GM21619 (cell line): Measurements from ENCODE around the gene C2CD4D.

ENCODE experiments used
- ATAC-seq: cut with Tn5 transposase; IDR thresholded peaks from one replicate; pipeline ENCODE4 v1.9.1; 2021; ENCODE audit not compliant: unreplicated experiment

The C2CD4D gene

DNA sequence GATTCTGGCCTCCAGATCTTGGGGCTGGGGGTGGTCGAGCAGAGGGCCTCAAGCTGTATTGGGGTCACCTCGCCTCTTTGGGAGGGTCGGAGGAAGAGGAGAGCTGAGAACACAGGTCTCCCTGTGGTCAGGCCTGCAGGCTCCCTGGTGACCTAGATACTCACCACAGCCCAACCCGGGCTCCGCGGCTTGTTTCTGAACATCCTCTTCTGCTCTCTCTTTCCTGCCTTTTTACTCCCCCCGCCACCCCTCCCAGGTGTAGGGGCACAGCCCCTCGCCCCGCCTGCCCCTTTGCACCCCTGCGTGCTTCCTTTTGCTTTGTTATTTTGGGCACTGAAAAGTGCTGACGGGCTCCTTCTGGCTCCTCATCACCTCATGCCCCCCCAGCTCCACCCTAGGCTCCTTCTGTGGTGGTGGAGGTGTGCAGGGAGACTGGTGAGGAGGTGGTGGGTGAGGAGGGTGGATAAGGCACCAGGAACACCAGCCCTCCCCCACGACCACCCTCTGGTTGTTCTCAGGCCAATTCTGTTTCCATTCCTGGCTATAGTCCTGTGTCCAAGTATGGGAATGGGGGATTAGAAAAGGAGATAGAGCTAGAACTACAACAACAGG, 23.8 kb downstream of the C2CD4D start:
- ATAC-seq, result no peak

DNA sequence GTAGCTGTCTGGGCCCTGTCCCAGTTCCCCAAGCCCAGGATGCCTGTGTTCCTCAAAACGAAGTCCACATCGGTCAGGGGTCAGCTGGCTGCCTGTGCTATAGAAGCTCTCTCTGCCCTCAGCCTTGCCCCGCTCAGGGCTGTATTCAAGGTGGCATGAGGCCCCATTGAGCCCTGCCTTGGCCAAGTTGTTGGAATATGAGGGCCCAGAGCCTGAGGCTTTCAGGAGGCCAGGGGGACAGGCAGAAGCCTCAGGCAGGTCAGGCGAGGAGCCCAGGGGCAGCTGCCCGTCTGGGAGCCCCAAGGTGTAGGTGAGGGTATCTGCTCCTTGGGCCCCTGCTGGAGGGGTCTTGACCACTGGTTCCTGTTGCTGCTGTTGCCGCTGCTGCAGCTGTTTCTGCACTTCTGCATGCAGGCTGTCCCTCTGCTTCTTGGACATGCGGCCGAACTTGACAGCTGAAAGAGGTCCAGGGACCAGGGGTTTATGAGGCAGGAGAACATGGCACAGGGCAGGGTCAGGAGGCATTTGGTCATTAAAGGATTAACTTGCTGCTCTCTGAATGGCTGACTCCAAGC, 24.6 kb downstream of the C2CD4D start:
- ATAC-seq, result no peak

DNA sequence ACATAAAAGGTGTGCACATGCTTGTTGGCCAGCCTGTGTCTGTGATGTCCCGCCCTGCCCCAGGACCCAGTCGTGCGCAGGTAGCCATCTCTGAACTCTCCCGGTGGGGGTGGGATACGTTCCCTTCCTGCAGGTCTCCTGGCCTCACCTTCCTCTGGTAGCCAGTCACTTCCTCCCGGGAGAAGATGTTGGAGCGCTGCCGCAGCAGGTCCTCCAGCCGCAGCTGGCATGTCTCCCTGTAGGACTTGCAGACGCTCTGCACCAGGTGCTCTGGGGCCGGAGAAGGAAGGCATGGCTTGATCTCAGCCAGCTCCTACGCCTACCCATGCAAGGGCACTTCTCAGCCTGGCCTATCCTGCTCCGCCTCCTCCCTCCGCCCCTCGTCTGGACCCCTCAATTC, 25.2 kb downstream of the C2CD4D start:
- no peak for ATAC-seq

DNA sequence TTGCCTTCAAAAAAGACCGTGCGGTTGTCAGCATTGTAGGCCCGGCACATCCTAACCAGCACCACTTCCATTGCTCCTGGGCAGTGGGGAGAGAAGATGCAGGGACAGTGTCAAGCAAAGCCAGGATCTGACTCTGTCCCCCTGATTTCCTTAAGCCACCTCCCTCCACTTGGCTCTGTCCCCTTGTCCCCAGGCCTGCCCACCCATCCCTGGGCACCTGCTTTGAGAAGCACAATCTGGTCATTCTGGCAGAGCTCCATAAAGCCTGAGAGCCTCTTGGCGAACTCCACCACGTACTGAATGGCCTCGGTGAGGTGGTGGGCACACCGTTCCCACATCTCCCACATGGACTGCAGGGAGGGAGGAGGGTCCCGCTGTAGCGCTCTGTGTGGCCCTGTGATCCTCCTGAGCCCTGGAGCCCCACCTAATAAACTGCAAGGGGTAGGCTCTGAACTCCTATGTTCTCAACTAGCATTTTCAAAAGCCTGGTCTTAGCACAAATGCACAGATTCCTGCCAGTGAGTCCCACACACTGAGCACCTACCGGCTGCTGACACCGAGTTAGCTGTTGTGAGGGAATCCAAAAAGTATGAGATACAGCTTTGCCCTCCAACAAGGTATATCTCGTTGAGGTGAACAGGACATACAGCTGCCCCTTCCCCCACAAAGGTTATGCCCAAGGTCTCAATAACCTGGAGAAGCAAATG, 26.2 kb downstream of the C2CD4D start:
- ATAC-seq, result no peak

DNA sequence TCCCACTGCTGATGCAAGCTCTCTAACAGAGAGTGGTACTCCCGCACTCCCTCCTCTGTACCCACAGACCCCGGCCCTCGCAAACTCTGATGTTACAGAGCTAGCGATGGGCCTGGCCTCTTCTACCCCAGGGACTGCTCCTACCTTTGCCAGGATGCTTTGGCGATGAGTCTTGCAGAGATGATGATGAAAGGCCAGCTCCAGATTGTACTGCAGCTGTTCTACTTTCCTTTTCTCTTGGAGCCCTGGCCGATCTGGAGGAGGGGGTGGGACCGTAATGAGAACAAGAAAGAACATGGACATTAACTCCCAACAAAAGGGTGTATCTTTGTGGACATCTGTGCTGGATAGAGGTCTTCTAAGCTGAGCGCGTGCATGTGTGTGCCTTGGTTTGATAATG, 28.4 kb downstream of the C2CD4D start:
- ATAC-seq, result no peak

DNA sequence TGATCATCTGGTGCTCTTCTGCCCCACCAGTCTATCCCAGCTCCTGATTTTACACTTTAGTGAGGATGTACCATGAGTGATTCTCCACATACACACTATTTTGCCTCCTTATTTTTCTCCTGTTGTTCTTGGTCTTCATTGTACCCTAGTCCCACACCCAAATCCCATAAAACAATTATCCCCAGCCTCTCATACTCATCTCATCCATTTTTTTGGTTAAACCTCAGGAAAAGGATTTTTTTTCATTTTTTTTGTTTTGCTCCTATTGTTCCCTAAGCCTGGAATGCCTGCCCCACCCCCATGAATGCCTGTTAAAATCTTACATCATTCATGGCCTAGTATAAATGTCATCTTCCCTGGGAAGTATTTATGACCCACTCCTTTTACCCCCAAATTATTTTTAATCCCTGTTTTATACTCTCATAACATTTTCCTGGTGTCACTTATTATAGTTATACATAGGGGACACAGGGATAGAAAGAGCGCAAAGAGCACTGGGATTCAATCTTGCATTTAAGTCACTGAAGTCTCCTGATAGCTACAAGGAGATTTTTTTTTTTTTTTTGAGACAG, 29.5 kb downstream of the C2CD4D start:
- ATAC-seq, result no peak

DNA sequence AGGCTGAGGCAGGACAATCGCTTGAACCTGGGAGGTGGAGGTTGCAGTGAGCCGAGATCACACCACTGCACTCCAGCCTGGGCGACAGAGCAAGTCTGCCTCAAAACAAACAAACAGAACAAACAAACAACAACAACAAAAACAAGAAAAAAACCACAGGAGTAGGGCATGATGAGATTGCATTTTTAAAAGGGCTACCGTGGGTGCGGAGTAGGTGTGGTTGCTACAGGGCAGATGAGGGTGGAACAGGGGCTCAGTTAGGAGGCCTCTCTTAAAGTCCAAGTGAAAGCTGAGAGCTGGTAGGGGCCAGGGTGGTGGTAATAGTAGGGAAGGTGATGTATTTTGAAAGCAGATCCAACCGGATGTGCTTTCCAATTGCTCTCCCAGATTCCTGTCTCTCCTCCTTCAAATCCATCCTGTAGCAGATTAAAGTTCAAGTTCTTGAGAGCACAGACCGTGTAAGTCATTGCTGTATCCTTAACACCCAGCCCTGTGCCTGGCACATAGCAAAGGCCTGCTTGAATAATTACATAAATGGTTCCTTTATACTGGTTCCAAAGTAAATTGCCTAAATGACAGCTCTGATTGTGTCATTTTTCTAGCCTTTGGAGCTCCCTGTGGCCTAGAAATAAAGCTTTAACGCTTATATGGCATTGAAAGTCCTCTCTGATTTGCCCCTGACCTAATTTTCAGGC, 30.2 kb downstream of the C2CD4D start:
- ATAC-seq, result no peak

DNA sequence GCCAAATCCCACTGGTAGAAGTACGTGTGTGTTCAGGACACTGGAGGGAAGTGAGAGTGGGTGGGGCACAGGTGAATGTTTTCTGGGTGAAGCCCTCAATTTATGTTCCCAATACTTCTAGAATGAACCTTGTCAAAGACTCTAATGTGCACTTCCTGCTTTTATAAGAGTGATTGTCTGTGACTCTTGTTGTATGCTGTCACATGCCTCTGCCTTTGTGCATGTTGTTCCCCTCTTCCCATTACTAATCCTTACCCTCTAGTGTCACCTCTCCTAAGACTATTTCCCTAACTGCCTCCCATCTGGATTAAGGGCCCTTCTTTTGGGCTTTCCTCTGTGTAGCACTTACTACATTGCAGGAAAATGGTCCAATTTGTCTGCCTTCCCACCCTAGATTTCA, 31.9 kb downstream of the C2CD4D start:
- ATAC-seq, result no peak

DNA sequence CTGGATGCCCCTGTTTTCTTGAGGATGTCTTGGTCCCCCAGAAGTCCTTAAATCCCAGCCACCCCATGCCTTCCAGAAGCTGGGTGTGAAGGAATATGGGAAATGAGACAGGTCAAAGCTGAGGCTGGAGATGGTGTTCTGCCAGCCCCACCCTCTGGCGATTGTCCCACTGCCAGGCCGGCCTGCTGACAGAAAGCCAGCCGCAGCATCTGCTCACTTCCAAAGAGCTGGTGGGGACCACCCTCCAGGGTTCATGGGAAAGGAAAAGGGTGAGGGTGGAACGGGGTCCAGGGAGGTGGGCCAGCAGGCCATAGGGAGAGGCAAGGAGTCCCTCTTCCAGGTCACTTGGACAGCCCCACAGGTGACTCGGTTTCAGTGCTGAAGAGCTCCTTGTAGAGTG, 32.5 kb downstream of the C2CD4D start:
- ATAC-seq, result no peak

DNA sequence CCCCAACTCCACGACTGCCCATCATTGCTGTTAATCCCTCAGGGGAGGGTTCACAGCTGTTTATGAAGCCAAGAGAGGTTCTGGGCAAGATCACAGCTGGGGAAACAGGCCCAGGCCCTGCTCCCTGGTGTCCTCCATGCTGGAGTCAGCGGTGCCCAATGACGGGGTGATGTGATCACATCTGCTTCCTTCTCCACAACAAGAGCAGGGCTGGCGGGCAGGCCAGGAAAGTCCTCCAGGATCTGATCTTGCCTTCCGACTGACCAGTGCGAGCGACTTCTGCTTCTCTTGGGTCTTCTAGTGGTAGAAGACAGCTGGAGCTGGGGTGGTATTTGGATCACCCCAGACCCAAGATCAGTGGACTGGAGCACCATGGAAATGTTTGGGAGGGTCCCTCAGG, 33.5 kb downstream of the C2CD4D start:
- ATAC-seq, result no peak

DNA sequence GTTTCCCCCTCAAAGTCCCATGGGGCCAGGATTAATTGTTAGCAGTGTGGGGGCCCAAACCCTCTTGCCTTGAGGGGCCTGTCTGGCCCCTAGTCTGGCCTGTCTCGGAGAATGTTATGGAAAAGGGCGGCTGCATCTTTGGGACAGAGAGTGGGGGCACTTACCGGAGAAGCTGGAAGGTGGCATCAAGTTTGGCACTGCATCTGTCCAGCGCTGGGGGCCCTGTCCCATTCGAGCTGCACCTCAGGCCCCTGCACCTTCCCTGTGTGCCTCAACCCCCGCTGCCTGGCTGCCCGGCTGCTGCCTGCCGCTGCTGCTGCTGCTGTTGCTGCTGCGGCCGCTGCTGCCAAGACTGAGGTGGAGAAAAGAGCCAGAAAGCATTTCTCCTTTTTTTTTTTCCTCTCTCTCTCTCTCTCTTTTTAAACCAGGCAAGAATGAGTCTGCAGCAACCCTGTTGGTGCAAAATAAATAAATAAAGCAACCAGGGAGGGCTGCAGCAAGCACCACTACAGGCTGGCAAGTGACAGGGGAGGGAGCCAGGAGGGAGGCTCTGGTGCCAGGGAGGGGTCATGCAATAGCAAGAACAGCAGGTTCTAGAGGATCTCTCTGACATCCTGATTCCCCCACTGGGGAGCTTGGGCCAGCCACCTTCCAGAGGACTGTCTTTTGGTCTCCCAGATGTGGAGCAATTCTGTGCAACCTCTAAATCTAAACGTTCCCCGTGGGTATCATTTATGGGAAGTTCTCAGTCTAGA, 34.4 kb downstream of the C2CD4D start, which contains the start of gene LINGO4:
LINGO4 (minus strand) TSS at position 354 of the 755 bp plus-strand sequence. CDS start 2,715 bp downstream, outside the sequence.
- no peak for ATAC-seq

DNA sequence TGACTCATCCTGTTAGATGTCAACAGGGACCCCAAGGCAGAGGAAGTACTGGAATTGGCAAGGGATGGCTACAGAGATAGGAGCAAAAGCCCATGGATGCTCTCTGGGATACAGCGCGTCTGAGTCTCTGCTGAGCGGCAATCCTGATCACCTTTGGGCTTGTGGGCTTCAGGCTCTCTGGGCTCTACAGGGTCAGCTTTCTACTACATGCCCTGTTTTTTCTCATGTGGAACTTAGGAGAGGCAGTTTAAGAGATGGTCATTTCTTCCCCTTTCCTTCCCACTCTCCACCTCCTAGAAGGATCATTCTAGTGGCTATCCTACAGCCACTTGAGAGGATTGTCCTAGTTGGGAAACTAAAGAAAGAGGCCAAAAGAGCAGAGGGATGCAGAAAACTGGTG, 35.7 kb downstream of the C2CD4D start:
- no peak for ATAC-seq

DNA sequence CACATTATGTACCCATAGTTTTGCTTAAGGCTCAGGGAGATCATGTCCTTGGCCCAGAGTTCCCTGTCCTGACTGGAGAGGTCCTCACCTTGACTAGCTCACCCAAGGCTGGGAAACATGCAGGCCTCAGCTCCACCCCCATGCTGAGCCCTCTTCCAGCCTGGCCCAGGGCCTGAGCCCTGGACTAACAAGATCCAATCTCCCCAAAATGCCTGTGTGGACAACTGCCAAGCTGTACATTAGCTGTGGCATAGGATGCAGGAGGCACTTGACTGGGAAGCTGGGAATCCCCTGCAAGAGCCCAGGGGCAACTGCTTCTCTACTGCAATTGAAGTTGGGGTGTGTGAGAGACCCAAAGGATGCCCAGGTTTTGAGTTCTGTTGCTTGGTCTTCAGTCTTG, 36.5 kb downstream of the C2CD4D start:
- ATAC-seq, result no peak

DNA sequence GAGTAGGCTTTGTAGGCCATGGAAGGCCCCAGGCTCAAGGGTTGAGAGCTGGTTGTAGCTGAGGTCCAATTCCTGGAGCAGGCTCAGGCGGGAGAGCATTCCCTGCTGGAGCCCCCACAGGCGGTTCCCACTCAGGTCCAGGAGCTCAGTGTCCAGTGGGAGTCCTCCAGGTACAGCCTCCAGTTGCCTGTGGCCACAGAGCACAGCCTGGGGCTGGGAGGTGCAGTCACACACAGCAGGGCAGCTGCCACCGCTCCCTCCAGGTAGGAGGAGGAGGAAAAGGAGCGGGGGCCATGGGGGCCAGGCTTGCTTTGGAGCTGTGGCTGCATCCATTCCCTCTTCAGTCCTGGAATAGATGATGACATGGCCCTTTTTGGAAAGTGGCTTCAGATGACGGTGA, 37.2 kb downstream of the C2CD4D start:
- no peak for ATAC-seq

DNA sequence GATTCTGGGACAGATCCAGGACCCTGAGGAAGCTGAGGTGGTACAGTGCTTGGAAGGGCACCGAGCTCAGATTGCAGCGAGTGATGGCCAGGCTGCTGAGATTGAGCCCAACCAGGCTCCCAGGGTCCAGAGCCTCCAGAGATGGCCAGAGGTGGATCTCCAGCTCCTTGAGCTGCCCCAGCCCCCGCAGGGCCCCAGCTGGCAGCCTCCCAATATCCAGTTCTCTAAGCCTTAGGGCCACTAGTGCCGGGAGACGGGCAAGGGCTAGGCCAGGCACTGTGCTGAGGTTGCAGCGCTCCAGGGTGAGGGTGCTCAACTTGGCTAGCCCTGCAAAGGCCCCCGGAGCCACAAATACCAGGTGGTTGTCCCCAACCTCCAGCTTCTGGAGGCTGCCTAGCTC, 37.8 kb downstream of the C2CD4D start:
- ATAC-seq, result no peak

DNA sequence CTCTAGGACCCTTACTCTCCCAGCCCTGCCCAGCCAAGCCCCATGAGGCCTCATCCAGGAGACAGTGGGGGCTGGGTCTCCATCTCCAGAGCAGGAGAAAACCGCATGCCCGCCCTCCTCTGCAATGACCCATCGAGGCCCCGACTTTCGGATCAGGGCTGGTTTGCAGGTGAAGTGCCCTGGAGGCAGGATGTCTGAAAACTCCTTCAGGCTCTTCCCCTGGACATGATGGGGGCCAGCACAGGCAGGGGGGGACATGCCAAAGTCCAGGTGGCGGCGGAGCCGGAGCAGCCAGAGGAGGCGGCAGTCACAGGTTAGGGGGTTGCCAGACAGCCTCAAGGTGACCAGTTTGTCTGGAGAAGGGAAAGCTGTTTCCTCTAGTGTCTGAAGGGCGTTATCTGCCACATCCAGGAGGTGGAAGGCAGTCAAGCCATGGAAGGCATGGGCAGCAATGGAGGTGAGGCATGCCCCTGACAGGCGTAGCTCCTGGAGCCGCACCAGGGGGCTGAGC, 38.3 kb downstream of the C2CD4D start:
- ATAC-seq, result no peak

DNA sequence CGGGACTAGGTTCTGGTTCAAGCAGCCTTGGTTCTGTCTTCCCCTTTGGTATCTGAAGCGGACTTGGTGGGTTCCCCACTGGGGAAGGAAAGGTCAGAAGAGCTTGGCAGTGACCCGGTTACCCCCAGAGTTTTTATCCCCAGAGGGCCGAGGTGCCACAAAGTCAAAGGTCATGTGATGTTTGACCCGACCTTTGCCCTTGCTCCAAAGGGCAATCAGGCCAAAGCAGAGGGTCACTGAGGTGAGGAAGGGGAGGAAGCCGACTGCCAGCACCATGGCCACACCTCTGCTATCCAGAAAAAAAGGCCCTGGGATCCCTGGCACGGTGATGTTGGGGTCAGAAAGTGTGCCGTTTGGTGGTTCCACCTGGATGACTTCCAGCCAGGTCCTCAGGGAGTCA, 38.8 kb downstream of the C2CD4D start:
- ATAC-seq, result no peak

DNA sequence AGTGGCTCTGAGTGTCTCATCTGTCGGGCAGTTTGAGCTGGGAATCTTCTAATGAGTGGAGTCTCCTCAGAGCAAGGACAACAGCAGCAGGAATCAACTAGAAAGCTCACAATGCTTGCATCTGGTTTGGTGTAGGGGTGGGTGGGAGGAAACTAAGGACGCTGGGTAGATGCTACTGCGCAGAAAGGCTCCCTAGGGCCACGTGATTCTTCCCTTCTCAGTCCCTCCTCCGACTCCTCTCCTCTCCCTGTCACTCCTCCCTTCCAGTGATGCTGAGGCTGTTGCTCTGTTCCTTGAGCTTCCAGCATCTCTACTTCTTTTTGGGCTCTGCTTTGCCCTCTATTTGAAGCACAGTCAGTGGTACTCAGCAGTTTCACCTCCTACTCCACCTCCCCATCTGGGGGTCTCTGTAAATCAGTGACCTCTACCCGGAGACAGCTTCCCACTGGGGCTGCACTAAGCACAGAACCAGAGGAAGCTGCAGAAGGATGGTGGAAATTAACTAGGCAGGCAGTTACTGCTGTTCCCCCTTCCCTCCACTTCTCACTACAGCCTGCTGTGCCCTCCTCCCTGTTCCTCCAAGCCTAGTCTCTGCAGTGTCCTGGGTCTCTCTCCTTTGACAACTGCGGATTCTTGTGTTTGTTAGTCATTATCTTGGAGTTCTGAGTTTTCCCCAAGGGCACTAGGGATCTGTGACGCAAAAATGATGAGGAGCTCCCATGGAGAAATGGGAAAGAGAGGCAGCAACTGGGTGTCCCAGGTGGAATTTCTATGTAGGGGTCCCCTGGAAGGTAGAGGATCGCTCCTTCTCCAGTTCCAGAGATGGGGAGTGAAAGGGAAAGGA, 40.2 kb downstream of the C2CD4D start:
- ATAC-seq, result no peak

DNA sequence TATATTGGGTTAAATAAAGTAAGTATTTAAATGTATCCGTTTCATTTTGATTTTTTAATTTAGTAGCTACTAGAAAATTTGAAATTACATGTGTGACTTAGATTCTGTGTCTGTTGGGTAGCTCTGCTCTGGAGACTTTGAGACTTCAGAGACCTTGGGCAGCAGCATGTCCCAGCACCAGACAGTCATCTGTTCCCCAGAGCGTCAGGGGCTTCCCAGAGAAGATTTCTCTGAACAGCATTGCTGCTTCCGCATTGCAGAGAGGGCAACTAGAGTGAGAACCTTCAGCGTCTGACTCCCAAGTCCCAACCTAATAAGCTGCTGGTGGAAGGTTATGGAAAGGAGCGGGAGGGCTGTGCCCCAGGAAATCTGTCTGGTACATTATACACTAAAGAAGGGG, 41.0 kb downstream of the C2CD4D start:
- ATAC-seq, result no peak
